ENCODE measurements around the gene DNAI4.
"Not testable (repeated sequence)": the region's sequence is repeated elsewhere in the genome, so short reads cannot be mapped to it uniquely, and the experiment has no call there.

The DNAI4 gene

DNA sequence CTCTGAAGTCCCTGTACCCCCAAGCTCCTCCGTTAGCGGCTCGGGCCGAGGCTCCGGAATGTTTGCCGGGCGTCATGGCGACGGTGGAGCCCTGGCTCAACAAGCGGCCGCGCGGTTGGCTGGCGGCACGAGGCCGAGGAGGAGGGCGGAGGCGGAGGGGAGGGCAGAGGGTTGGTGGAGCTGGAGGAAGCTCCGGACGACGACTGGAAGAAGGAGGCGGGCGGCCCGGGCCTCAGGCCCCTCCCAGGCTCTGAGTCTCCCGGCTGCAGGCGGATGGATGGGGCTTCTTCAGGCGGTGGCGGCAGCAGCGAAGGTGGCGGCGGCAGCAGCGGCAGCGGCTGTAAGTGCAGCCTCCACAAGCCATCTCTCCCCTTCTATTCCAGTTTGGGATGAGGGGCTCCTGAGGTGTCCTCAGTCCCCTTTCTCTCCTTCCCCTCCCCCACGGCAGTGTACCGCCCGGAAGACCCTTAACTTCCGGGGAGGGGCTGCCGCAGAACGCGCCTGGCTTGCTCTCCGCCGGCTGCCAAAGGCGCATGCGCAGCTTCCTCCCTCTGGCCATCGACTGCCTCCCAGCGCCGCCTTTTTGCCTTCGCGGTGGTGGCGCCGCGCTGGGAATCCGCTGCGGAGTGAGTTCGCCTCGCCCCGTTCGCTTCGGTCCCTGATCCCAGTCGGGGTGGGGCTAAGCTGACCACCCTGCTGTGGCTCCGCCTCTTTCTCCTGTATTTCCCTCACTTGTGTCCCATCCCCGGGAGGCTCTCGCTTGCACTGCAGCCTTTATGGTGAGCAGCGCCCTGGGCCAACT, at the start of gene DNAI4, which contains the start of gene MIER1:
Gene DNAI4, minus strand, starts transcription at position 101 of the 802 bp plus-strand sequence. Its CDS starts 25 bp downstream, at position 76.
Gene MIER1, plus strand, starts transcription at position 235 of the 802 bp plus-strand sequence. Its CDS starts 39 bp downstream, at position 274.
- peak; percentile 98 for DNase-seq

GRCh38 chr1:66968574-66968973, 43.9 kb upstream of the DNAI4 start:
- DNase-seq = no peak

GRCh38 chr1:66966188-66966873, 41.7 kb upstream of the DNAI4 start:
- DNase-seq = not testable (repeated sequence)

DNA sequence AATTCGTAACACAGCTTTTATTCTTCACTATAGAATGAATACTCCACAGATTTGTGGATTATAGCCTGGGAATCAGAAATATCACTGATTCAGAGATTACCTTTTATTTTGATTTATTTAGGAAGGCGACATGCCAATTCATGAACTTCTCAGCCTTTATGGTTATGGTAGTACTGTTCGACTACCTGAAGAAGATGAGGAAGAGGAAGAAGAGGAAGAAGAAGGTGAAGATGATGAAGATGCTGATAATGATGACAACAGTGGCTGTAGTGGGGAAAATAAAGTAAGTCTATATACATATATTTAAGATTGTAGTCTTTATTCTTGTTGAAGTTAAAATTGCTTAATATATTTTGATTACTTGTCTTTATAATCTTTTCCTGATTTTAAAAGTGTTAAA, 33.3 kb upstream of the DNAI4 start:
- no peak for DNase-seq

DNA sequence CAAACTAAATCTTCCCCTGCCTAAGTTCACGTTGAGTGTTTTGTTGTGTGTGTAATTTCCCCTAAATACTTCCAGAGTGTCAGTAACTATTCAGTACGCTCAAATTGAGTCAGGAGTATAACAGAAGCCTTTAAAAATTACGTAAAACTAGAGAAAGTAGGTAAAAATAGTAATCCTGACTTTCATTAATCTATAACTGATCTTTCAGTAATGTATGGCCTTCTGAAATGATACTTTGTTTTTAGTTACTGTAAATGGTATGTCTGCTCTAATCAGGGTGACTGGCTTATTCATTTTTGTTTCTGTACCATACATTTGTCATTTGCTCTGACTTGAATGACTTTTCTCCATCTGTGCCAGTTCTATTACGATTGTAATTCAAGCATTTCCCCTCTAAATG, 29.6 kb upstream of the DNAI4 start:
- DNase-seq = no peak

DNA sequence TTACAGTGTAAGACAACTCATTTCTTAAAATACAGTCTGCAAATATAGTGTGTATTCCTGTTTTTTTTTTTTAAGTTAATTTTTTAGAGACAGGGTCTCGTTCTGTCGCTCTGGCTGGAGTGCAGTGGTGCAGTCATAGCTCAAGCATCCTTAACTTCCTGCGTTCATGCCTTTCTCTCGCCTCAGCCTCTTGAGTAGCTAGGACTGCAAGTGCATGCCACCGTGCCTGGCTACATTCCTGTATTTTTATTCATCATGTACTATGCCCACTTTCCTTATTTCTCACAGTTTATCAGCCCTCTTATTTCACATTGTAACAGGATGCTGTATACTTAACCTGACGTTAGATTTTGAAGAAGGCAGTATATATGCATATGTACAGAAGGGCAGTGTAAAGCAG, 26.9 kb upstream of the DNAI4 start:
- no peak for DNase-seq

- no peak for DNase-seq
These were observed 22.6 kb upstream of the DNAI4 start for GRCh38 chr1:66947267-66947666.

DNA sequence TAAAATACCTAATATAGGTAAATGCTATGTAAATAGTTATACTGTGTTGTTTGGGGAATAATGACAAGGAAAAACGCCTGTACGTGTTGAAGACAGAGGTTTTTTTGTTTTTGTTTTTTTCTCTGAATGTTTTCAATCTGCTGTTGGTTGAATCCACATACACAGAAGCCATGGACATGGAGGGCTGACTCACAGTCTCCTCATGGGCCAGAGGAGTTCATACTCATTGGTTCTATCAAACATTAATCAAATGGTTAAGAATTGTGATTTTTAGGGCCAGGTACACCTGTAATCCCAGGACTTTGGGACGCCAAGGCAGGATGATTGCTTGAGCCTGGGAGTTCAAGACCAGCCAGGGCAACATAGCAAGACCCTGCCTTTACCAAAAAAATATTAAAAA, 20.7 kb upstream of the DNAI4 start:
- DNase-seq = no peak

DNA sequence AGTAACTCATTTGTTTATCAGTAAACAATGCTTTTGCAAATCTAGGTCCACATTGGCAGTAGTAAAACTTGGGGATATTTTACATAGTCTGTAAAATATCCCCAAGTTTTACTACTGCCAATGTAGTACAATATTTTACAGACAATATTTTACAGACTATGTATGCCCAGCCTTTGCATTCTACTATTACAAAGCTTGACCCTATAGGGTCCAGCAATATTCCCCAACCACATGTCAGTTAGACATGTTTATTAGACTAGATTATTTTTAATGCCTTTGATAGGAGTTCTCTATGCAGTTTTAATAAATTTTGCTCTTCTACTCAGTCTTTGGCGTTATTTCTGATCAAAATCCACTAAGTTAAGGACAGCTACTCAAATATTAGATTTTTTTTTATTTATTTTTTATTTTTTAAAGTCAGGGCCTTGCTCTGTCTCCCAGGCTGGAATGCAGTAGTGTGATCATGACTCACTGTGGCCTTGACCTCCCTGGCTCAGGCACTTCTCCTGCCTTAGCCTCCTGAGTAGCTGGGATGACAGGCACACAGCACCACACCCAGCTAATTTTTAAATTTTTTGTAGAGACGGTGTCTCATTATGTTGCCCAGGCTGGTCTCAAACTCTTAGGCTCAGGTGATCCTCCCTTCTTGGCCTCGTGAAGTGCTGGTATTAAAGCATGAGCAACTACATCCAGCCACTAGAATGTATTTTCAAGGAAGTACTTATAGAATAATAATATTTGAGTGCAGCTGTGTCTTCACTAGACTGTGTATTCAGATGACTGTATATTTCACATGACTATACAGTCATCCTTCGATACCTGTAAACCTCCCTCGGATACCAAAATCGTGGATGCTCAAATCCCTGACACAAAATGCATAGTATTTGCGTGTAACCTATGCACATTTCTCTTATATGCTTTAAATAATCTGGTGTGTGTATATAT, 19.9 kb upstream of the DNAI4 start:
- no peak for DNase-seq

- DNase-seq = no peak
These were observed 18.8 kb upstream of the DNAI4 start for GRCh38 chr1:66943361-66943969.

- DNase-seq = no peak
These were observed 16.3 kb upstream of the DNAI4 start for GRCh38 chr1:66940981-66941380.

DNA sequence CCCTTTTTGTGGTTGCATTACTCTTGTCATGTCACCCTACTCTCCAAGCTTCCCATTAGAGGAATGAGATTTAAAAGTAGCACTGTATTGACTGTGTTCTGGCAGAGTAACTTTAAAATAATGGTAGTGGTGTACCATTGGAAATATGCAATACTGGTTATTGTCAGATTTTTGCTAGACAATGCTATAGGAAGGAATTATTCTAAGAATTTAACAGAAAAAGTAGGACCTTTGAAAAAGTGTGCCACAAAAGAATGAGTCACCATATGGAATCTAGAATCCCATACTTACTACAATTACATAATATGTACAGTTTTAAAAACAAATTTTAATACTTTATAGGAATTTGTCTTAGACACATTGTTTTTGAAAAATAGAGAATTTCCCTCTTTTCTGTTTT, 14.0 kb upstream of the DNAI4 start:
- DNase-seq = no peak

DNA sequence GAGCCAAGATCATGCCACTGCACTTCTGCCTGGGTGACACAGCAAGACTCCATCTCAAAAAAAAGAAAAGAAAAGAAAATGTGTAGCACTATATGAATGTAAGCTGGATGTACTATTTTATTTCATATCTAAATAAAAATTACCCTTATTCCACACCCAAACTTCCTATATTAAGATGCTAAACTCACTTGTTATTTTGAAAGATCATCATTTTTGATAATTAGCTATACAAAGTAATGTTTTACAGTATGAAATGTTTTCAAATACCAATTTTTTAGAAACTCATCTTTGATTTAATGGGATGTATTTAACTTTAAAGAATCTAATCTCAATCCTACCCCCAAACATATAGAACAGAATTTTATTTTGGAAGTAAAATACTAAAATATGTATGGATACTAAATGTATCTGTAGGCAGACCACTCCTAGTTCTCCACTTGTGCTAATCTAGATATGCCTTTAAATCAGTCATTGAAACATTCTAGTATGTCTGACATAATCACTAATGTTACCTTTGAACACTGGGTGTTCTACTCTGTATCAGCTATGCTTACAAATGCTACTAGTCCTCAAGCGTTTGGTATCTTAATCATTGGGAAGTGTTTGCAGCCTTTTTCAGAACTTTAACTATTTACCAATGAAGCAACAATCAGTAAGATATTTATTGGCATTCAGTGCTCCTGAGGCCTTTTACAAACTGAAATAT, 13.0 kb upstream of the DNAI4 start:
- no peak for DNase-seq

GRCh38 chr1:66933887-66934700, 9.4 kb upstream of the DNAI4 start:
- DNase-seq = peak; percentile 18

- no peak for DNase-seq
These were observed 7.6 kb upstream of the DNAI4 start for GRCh38 chr1:66932291-66932690.

DNA sequence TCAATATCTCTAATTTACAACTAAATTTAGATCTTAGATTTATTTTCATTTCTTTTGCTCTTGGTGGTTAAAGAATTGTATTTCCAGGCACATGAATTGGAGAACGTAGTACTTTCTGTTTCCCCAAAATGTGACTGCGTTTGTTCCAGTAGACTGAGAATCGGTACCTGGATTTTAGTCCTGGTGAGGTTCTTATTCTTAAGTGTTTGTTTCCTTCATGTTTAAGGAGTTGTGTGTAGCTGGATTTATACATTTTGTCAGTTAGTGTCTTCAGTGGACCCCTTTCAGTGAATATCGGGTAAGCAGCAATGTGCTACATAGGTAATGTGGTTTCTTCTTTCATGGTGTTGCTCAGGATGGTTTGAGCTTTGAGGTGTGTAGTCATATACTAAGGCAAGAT, 6.9 kb upstream of the DNAI4 start:
- DNase-seq = peak; percentile 47

DNA sequence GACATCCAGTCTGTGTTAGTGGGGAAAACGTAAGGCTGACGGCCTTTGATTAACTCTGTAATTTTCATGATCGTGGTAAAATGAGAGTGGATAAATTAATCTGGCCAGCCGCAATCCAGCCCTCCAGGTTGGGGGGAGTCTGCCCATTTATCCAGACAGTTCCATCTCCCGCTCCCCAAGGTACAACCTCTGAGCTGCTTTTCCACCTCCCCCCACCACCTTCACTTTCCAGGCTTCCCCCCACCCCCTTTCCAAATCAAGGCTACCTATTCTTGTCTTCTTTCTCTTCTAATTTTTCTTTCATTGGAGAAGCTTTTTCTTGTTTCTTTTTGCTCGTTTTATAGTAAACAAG, 6.1 kb upstream of the DNAI4 start:
- no peak for DNase-seq

DNA sequence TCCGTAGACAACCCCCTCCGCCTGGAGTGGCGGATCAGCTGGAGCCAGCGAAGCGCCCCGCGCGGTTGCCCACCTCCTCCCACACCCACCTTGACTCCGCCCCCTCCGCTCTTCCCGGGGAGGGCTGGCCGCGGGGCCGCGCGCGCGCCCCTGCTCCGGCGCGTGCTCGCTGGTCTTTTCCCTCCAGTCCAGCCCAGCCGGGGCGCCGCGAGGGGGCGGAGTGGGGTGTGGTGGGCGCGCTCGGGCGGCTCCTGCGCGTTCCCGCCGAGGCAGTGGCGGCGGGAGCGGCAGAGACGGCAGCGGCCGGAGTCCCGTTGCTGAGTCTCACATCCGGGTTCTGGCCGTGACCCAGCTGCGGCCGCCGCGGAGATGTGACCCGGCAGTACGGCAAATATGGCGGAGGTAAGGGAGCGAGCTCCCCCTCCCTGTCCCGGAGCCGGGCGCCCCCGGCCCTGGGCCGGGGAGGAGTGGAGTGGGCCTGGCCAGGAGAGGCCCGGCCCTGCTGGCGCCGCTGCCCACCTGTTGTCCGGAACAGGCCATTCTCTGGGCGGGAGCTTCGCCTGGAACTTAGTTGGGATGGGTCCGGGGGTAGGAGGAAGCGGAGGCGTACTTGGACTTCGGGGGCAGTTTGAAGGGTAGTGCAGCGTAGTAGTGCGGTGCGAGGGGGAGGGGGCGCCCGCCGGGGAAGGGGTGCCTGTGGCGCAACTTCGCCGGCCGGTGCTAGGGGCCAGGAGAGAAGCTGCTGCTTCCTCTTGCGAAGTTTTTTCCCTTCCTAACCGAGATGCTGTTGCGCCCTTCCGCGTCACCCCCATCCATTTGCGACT, 5.6 kb upstream of the DNAI4 start:
- peak; percentile 95 for DNase-seq

DNA sequence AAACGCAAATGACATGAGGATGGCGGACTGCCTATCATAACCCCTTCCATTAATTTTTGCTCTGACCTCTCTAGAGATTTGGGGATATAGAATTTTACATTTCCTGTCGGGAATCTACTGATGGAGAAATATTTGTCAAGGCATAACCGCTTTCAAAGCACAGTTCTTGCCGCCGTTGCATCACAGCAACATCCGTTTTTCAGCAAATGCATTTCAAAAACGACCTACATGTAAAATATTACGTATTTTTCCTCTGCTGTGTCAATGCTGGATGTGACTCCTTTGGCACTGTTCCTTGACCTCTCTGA, 5.0 kb upstream of the DNAI4 start:
- no peak for DNase-seq

- DNase-seq = peak; percentile 22
These were observed 4.6 kb upstream of the DNAI4 start for GRCh38 chr1:66929146-66929688.
